ENCODE data around the gene ZC3HAV1L.

DNA sequence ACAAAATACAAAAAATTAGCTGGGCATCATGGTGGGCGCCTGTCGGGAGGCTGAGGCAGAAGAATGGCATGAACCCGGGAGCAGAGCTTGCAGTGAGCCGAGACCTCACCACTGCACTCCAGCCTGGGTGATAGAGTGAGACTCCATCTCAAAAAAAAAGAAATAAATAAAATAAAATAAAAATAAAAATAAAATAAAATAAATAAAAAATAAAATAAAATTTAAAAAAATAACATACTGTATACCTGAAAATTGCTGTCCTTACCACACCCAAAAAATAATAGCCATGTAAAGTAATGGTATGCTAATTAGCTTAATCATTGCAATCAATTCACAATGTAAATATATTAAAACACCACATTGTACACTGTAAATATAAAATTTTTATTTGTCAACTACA is 3.4 kb downstream of the ZC3HAV1L start:
- TF ChIP-seq TARDBP (IDR thresholded peaks at IDR 0.05) (no peak), L3MBTL2 (conservative IDR thresholded peaks at IDR 0.05) (no peak)
